HTERT RPE-1 (cell line): Measurements from ENCODE around the gene METTL1.

ENCODE experiments used
- in situ Hi-C: fragments of 300-500 bp; cut with MboI; formaldehyde crosslinking; loops from 4 replicates; pipeline ENCODE4 v1.14.3; 2020; ENCODE audit warnings: low sequenced_read_pairs

Gene METTL1

GRCh38 chr12:57769594-57769993, 2.3 kb downstream of the METTL1 start:
- in situ Hi-C loops: no loop called here

- in situ Hi-C loops: no loop called here
Measured at GRCh38 chr12:57767876-57768275, 4.0 kb downstream of the METTL1 start.

- in situ Hi-C loops: no loop called here
Measured at GRCh38 chr12:57767305-57767698, 4.6 kb downstream of the METTL1 start.

GRCh38 chr12:57766464-57767304, 5.2 kb downstream of the METTL1 start, which contains the start of gene CYP27B1:
TSS of gene CYP27B1 (minus strand) at chr12:57767078. CDS start at chr12:57767041, 37 bp downstream.
- in situ Hi-C loops: no loop called here

GRCh38 chr12:57765698-57766463, 6.0 kb downstream of the METTL1 start:
- in situ Hi-C loops: no loop called here

GRCh38 chr12:57765003-57765697, 6.8 kb downstream of the METTL1 start:
- in situ Hi-C loops: no loop called here

- in situ Hi-C loops: no loop called here
Measured at GRCh38 chr12:57764662-57765002, 7.3 kb downstream of the METTL1 start.

- in situ Hi-C loops: no loop called here
Measured at GRCh38 chr12:57763881-57764661, 7.8 kb downstream of the METTL1 start.

GRCh38 chr12:57762463-57762862, 9.4 kb downstream of the METTL1 start:
- in situ Hi-C loops: no loop called here

- in situ Hi-C loops: no loop called here
Measured at GRCh38 chr12:57761391-57761998, 10.4 kb downstream of the METTL1 start.

- in situ Hi-C loops: no loop called here
Measured at GRCh38 chr12:57760347-57760982, 11.4 kb downstream of the METTL1 start.

GRCh38 chr12:57759360-57759980, 12.4 kb downstream of the METTL1 start:
- in situ Hi-C loops: no loop called here

- in situ Hi-C loops: no loop called here
Measured at GRCh38 chr12:57758552-57759359, 13.1 kb downstream of the METTL1 start.

- in situ Hi-C loops: no loop called here
Measured at GRCh38 chr12:57757771-57758170, 14.1 kb downstream of the METTL1 start.

GRCh38 chr12:57756406-57757341, 15.2 kb downstream of the METTL1 start:
- in situ Hi-C loops: no loop called here

GRCh38 chr12:57755454-57756372, 16.2 kb downstream of the METTL1 start:
- in situ Hi-C loops: no loop called here

- in situ Hi-C loops: no loop called here
Measured at GRCh38 chr12:57755194-57755453, 16.8 kb downstream of the METTL1 start.
